H1 (cell line): ENCODE results near the gene BEAN1. TPM values are rescaled to one million over a fixed set of nuclear protein-coding genes. Genes with fewer than 3 reads are reported as not detected.

Experiments
- BRCA1 ChIP-seq: IDR thresholded peaks from 2 replicates; pipeline ENCODE4 v1.6.1; 2012; ENCODE audit warnings: low read depth, low read length, improper control_type of control experiment
- CBX8 ChIP-seq: fragments of 300-800, 300-1000 bp; sonication (generic); IDR thresholded peaks from 2 replicates; pipeline ENCODE4 v1.7.1; 2016; ENCODE audit warnings: low read depth, low read length, borderline replicate concordance
- CEBPB ChIP-seq: IDR thresholded peaks from 2 replicates; pipeline ENCODE4 v1.6.1; 2012; ENCODE audit warnings: low read depth, low read length
- EP300 ChIP-seq, 2 experiments: IDR thresholded peaks; 1 replicate in 1 of 2; 2 replicates in 1 of 2; pipeline ENCODE4 v1.6.1; 2011 to 2012; ENCODE audit warnings: low read depth in 2 of 2, low read length in 2 of 2, mild to moderate bottlenecking in 2 of 2, borderline replicate concordance in 1 of 2, inconsistent platforms in 1 of 2, moderate library complexity in 1 of 2
- FOSL1 ChIP-seq: IDR thresholded peaks from 2 replicates; pipeline ENCODE4 v1.6.1; 2011; ENCODE audit warnings: mild to moderate bottlenecking, low read depth, low read length, moderate library complexity; ENCODE audit not compliant: insufficient read depth
- GABPA ChIP-seq: IDR thresholded peaks from 2 replicates; pipeline ENCODE4 v1.6.1; 2011; ENCODE audit warnings: mild to moderate bottlenecking, low read length, moderate library complexity, borderline replicate concordance; ENCODE audit not compliant: insufficient read depth
- JUND ChIP-seq: IDR thresholded peaks from 2 replicates; pipeline ENCODE4 v1.6.1; 2011; ENCODE audit warnings: mild to moderate bottlenecking, improper control_type of control experiment, low read length
- RAD21 ChIP-seq, 2 experiments: IDR thresholded peaks in 1 of 2; conservative IDR thresholded peaks in 1 of 2; 2 replicates each; pipeline ENCODE4 v1.6.1; 2011; ENCODE audit warnings: low read depth in 2 of 2, low read length in 2 of 2, improper control_type of control experiment in 1 of 2, inconsistent platforms in 1 of 2, mild to moderate bottlenecking in 1 of 2, moderate library complexity in 1 of 2
- RFX5 ChIP-seq: IDR thresholded peaks from 2 replicates; pipeline ENCODE4 v1.6.1; 2011; ENCODE audit warnings: low read depth, low read length, improper control_type of control experiment, borderline replicate concordance
- RNF2 ChIP-seq: fragments of 200-900, 300-1000 bp; sonication (generic); IDR thresholded peaks from 2 replicates; pipeline ENCODE4 v1.7.1; 2016; ENCODE audit warnings: borderline replicate concordance, low read depth, mild to moderate bottlenecking, antibody characterized with exemption, low read length; ENCODE audit not compliant: poor library complexity, severe bottlenecking; ENCODE audit errors: missing control alignments
- SAP30 ChIP-seq: fragments of 300-600 bp; sonication (generic); IDR thresholded peaks from 2 replicates; pipeline ENCODE4 v1.7.1; 2012; ENCODE audit warnings: low read length, moderate library complexity, mild to moderate bottlenecking, inconsistent platforms; ENCODE audit not compliant: insufficient read depth, insufficient replicate concordance
- SIN3A ChIP-seq, 2 experiments: IDR thresholded peaks in 1 of 2; conservative IDR thresholded peaks in 1 of 2; 2 replicates each; pipeline ENCODE4 v1.6.1; 2011 to 2012; ENCODE audit warnings: low read length in 2 of 2, improper control_type of control experiment in 1 of 2, low read depth in 1 of 2, mild to moderate bottlenecking in 1 of 2
- SIX5 ChIP-seq: IDR thresholded peaks from 2 replicates; pipeline ENCODE4 v1.6.1; 2011; ENCODE audit warnings: mild to moderate bottlenecking, low read depth, low read length
- SP1 ChIP-seq: IDR thresholded peaks from 2 replicates; pipeline ENCODE4 v1.6.1; 2011; ENCODE audit warnings: low read depth, low read length
- SP2 ChIP-seq: IDR thresholded peaks from 2 replicates; pipeline ENCODE4 v1.6.1; 2012; ENCODE audit warnings: mild to moderate bottlenecking, low read length, inconsistent platforms
- SP4 ChIP-seq: IDR thresholded peaks from 2 replicates; pipeline ENCODE4 v1.6.1; 2012; ENCODE audit warnings: low read length, inconsistent platforms
- SUZ12 ChIP-seq: fragments of 200-600 bp; sonication (generic); IDR thresholded peaks from 2 replicates; pipeline ENCODE4 v1.6.1; 2012; ENCODE audit warnings: mild to moderate bottlenecking, inconsistent platforms, low read length, moderate library complexity, mixed read lengths
- TAF1 ChIP-seq: IDR thresholded peaks from 2 replicates; pipeline ENCODE4 v1.6.1; 2011; ENCODE audit warnings: mild to moderate bottlenecking, low read depth, low read length
- TEAD4 ChIP-seq: IDR thresholded peaks from 2 replicates; pipeline ENCODE4 v1.6.1; 2012; ENCODE audit warnings: low read depth, low read length, inconsistent platforms, mixed read lengths
- YY1 ChIP-seq: IDR thresholded peaks from 2 replicates; pipeline ENCODE4 v1.6.1; 2011; ENCODE audit warnings: low read depth, mild to moderate bottlenecking, low read length
- polyA plus RNA-seq, 7 experiments: library from polyadenylated mRNA; depleted of rRNA in 3 of 7; stranded (reverse) in 5 of 7; unstranded in 2 of 7; fragments of >200 nt in 5 of 7; fragments of 200-250 nt in 2 of 7; gene quantifications; 1 replicate in 5 of 7; 2 replicates in 1 of 7; 4 replicates in 1 of 7; pipeline versions ENCODE4 v1.2.1 to v1.2.3, GENCODE V29; 2011 to 2013; ENCODE audit warnings: missing spikeins in 2 of 7, mixed read lengths in 2 of 7
- total RNA-seq: library from RNA; stranded (reverse); fragmentation: NEBNext Ultra II Directional; extraction: Animal tissue kit (Norgen Biotek cat#: 25700); gene quantifications from 2 replicates; pipeline ENCODE4 v1.2.1, GENCODE V29; 2021
- TF ChIP-seq, protein P1 (sequence below), 3 experiments: IDR thresholded peaks; 1 replicate in 2 of 3; 2 replicates in 1 of 3; pipeline versions ENCODE4 v1.5.1 to v1.6.1; 2011; ENCODE audit warnings: low read length in 3 of 3, mild to moderate bottlenecking in 3 of 3, inconsistent platforms in 2 of 3, low read depth in 1 of 3, moderate library complexity in 1 of 3; ENCODE audit not compliant: insufficient read depth in 1 of 3; ENCODE audit errors: control extremely low read depth in 1 of 3

The BEAN1 gene
- total and polyA plus RNA-seq, 2 of the 8 experiments (the other 6 are each of a cell fraction or from before 2014, with no cell fraction given) = 0.08 TPM; not detected in 1

DNA sequence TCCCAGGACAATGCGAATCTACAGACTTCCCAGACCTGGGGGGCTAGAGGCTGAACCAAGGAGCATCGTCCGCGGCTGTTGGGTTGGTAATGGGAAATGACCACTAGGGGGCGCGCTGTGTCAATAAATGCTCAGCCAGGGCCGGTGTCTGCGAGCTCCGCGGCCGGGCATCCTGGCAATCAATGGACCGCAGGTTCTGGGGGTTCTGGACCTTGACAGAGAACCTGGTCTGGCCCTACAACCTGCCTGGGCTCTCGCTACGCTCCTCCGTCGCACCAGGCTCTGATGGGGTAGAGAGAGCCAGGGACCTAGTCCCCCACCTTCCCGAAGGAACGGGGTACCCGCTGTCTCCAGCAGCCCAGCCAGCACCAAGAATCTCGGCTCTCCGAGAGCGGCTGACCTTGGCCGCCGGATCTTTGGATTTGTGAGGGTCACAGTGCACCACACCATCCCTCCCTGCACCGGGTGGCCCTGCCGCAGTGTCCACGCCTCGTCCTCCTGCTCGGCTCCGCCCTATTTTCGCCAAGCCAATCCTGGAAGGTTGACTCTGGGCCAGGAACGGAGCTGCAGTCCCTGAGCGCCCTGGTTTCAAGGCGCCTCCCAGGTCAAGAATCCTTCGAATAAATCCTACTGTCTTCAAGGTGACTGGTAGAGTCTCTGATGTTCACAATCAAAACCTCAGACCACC lies 20.4 kb upstream of the BEAN1 start (continued):
- TF ChIP-seq, protein P1, sequence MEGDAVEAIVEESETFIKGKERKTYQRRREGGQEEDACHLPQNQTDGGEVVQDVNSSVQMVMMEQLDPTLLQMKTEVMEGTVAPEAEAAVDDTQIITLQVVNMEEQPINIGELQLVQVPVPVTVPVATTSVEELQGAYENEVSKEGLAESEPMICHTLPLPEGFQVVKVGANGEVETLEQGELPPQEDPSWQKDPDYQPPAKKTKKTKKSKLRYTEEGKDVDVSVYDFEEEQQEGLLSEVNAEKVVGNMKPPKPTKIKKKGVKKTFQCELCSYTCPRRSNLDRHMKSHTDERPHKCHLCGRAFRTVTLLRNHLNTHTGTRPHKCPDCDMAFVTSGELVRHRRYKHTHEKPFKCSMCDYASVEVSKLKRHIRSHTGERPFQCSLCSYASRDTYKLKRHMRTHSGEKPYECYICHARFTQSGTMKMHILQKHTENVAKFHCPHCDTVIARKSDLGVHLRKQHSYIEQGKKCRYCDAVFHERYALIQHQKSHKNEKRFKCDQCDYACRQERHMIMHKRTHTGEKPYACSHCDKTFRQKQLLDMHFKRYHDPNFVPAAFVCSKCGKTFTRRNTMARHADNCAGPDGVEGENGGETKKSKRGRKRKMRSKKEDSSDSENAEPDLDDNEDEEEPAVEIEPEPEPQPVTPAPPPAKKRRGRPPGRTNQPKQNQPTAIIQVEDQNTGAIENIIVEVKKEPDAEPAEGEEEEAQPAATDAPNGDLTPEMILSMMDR (IDR thresholded peaks at IDR 0.05; ENCODE audit: control extremely low read depth in 1 of 3, insufficient read depth in 1 of 3, low read depth in 1 of 3, low read length in 3 of 3) = peak; percentile 82 to 92 (median 84)
- TF ChIP-seq FOSL1 (no peak), TEAD4 (no peak), RAD21 (IDR thresholded peaks at IDR 0.05 in 1 of 2, conservative IDR thresholded peaks at IDR 0.05 in 1 of 2; ENCODE audit: low read depth in 2 of 2, low read length in 2 of 2) (peak; percentile 95 to 96), RFX5 (no peak), GABPA (peak; percentile 73), TAF1 (no peak), SP2 (no peak), SAP30 (no peak), SIN3A (conservative IDR thresholded peaks at IDR 0.05 in 1 of 2, IDR thresholded peaks at IDR 0.05 in 1 of 2; ENCODE audit: low read depth in 1 of 2, low read length in 2 of 2) (0 out of 4 replicates have a peak, but pooled peaks of 1 of the 2 experiments have one; percentile 30), SP4 (no peak), CBX8 (no peak), YY1 (peak; percentile 47; the same call in 1 of the 2 replicates), SP1 (no peak), BRCA1 (no peak), JUND (no peak), SIX5 (no peak), CEBPB (0 out of 2 replicates have a peak, but pooled peaks have one; percentile 5), EP300 (IDR thresholded peaks at IDR 0.05; ENCODE audit: borderline replicate concordance in 1 of 2, low read depth in 2 of 2, low read length in 2 of 2) (no peak), RNF2 (no peak), SUZ12 (no peak)
